GM10266 (cell line): Measurements from ENCODE around the gene CUX1.

Source experiments
- DNase-seq: peaks from one replicate; pipeline ENCODE4 v3.0.0; 2012; ENCODE audit errors: extremely low spot score
- CTCF ChIP-seq: IDR thresholded peaks from 2 replicates; pipeline ENCODE4 v1.5.1; 2012; ENCODE audit warnings: mild to moderate bottlenecking, low read depth; ENCODE audit not compliant: control insufficient read depth, insufficient read depth; ENCODE audit errors: missing control alignments

CUX1 gene

GRCh38 chr7:101963693-101964092, 146.3 kb downstream of the CUX1 start:
- no peak for TF ChIP-seq CTCF
- no peak for DNase-seq

GRCh38 chr7:101964680-101965452, 147.4 kb downstream of the CUX1 start:
- TF ChIP-seq CTCF = no peak
- DNase-seq = no peak

GRCh38 chr7:101968720-101969466, 151.5 kb downstream of the CUX1 start:
- no peak for TF ChIP-seq CTCF
- DNase-seq = no peak

GRCh38 chr7:101969997-101970585, 152.7 kb downstream of the CUX1 start:
- no peak for TF ChIP-seq CTCF
- DNase-seq = no peak

- DNase-seq = no peak
- no peak for TF ChIP-seq CTCF
Observed at GRCh38 chr7:101970801-101971200, 153.4 kb downstream of the CUX1 start.

GRCh38 chr7:101971457-101971856, 154.0 kb downstream of the CUX1 start:
- TF ChIP-seq CTCF = no peak
- no peak for DNase-seq

- TF ChIP-seq CTCF = no peak
- no peak for DNase-seq
Observed at GRCh38 chr7:101972627-101973026, 155.2 kb downstream of the CUX1 start.
